OCI-LY3 (cell line): Measurements from ENCODE around the gene PASK.

ENCODE experiments used
- CTCF ChIP-seq: fragments of 200-600, 300-600 bp; sonication (generic); IDR thresholded peaks from 2 replicates; pipeline ENCODE4 v1.5.1; 2014; ENCODE audit warnings: antibody characterized with exemption, low read length, low read depth
- EZH2phosphoT487 ChIP-seq: fragments of 200-600 bp; shearing (Covaris generic); IDR thresholded peaks from 2 replicates; pipeline ENCODE4 v1.6.1; 2018; ENCODE audit warnings: antibody characterized with exemption, mixed run types, low read depth

DNA sequence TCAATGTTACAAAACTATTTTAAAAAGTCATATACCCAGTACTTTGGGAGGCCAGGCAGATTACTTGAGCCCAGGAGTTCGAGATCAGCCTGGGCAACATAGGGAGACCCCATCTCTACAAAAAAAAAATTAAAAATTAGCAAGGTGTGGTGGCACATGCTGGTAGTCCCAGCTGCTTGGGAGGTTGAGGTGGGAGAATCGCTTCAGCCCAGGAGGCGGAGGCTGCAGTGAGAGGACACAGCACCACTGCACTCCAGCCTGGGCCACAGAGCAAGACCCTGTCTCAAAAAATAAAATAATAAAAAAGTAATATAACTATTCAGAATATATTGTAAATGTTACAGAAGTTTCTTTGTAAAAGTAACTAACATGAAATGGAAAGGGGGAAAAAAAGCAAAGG is 1.9 kb downstream of the PASK start:
- TF ChIP-seq CTCF (no peak), EZH2phosphoT487 (no peak)
